NK-92 (cell line): ENCODE results near the gene SLC25A45.

Experiments used
- DNase-seq: peaks from one replicate; lab custom pipeline; 2025; ENCODE audit not compliant: unreplicated experiment; lab: John Stamatoyannopoulos, UW

Gene SLC25A45

GRCh38 chr11:65389294-65389980 is 7.0 kb upstream of the SLC25A45 start:
- no peak for DNase-seq

- no peak for DNase-seq
These were observed 6.3 kb upstream of the SLC25A45 start for GRCh38 chr11:65388731-65389130.

- DNase-seq: no peak
These were observed 4.1 kb upstream of the SLC25A45 start, which contains the start of gene FRMD8 for GRCh38 chr11:65386307-65387140. Gene FRMD8 (plus strand): TSS chr11:65386637. CDS start chr11:65387037, 400 bp downstream.

GRCh38 chr11:65384301-65384889 is 1.9 kb upstream of the SLC25A45 start:
- no peak for DNase-seq

GRCh38 chr11:65383778-65384177 is 1.3 kb upstream of the SLC25A45 start:
- DNase-seq: no peak

- no peak for DNase-seq
These were observed 440 bp upstream of the SLC25A45 start for GRCh38 chr11:65382804-65383368.

GRCh38 chr11:65381716-65382032 is 772 bp downstream of the SLC25A45 start:
- no peak for DNase-seq

GRCh38 chr11:65380460-65381119 is 1.9 kb downstream of the SLC25A45 start:
- no peak for DNase-seq

- DNase-seq: no peak
These were observed 2.6 kb downstream of the SLC25A45 start for GRCh38 chr11:65379698-65380459.

- DNase-seq: no peak
These were observed 3.4 kb downstream of the SLC25A45 start for GRCh38 chr11:65378928-65379638.

- no peak for DNase-seq
These were observed 4.1 kb downstream of the SLC25A45 start for GRCh38 chr11:65378208-65378927.

- DNase-seq: no peak
These were observed 4.7 kb downstream of the SLC25A45 start for GRCh38 chr11:65377777-65378176.

- no peak for DNase-seq
These were observed 5.4 kb downstream of the SLC25A45 start for GRCh38 chr11:65377036-65377435.

- DNase-seq: no peak
These were observed 6.2 kb downstream of the SLC25A45 start for GRCh38 chr11:65376138-65376713.

GRCh38 chr11:65375012-65375411 is 7.4 kb downstream of the SLC25A45 start:
- no peak for DNase-seq

- no peak for DNase-seq
These were observed 8.4 kb downstream of the SLC25A45 start for GRCh38 chr11:65373839-65374580.

GRCh38 chr11:65370659-65371049 is 11.8 kb downstream of the SLC25A45 start:
- DNase-seq: no peak

GRCh38 chr11:65366340-65366773 is 16.1 kb downstream of the SLC25A45 start:
- no peak for DNase-seq
